CD4-positive, alpha-beta T cell treated with Interleukin-1 beta for 1 hour (primary cell): ENCODE results near the gene KIAA1614.

ENCODE experiments used
- DNase-seq, 2 donors: peaks; one replicate each; pipeline ENCODE4 v3.0.0-alpha.2; 2020 to 2022

The KIAA1614 gene

DNA sequence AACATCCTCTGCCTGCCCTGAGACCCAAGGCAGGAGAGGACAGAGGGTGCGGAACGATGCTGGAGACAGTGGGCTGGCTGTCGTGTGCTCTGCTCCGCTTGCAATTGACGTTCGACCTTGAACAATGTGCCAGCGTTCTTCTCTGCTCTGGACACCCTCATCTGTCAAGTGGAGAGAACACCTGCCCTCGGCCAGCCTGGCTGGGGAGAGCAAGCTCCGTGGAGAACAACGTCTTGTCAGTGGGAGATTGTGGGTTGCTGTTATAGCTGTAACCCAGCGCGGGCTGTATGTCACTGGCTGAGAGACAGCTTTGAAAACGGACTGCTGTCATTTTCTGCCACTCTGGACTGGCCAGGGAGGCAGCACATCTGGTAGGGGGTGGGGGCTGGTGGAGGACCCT, 14.7 kb downstream of the KIAA1614 start:
- no peak for DNase-seq

DNA sequence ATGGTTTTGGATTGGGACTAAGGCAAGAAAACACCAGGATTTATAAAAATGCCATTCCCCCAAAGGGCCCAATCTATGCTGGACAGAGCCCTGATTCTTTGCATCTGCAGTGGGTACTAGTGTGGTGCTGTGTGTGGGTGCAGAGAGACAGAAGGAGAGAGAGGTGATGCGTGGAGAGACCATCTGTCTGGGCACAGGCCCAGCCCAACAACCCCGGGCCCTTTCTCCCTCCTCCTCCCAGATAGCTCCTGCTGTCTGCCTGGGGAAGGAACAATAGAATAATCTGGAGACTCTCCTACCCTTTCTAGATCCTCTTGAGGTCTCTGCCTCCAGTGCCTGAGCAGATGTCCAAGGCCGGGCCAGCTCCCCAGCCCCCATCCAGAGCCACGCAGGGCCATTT, 15.1 kb downstream of the KIAA1614 start:
- DNase-seq, result no peak

DNA sequence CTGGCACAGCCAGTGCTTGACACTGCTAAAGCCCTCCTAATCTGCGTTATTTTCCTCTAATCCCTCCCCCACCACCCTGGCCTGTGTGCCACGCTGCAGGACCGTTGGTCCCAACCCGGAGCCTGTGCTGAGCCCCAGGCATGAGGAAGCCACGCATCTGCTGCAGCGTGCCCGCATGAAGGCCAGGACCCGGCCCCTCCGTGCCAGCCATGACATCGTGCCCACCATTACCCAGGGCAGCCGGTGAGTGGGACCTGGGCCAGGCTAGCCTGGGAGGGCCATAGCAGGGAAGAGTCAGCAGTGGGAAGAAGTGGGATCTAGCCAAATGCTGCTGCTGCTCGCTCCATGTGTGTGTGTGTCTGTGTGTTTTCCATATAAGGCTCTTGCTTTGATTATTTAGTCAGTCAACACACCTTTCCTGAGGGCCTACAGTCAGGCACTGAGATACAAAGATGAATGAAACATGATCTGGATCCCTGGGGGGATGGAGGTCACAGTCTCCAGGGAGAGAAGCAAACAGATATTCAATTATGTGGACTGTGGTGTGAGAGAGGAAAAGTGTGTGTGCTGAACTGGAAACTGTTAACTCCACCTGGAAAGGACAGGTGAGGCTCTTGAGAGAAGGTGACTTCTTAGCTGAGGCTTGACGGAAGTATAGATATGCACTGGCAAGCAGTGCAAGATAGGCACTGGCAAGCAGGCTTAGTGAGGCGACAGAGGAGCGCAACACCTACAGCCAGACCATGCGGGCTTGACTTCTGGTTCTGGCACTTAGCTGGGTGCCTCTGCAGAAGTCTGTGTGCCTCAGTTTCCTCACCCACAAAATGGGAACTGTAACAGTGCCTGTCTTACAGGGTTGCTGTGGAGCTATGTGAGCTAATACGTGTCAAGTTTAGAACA, 15.9 kb downstream of the KIAA1614 start:
- no peak for DNase-seq

DNA sequence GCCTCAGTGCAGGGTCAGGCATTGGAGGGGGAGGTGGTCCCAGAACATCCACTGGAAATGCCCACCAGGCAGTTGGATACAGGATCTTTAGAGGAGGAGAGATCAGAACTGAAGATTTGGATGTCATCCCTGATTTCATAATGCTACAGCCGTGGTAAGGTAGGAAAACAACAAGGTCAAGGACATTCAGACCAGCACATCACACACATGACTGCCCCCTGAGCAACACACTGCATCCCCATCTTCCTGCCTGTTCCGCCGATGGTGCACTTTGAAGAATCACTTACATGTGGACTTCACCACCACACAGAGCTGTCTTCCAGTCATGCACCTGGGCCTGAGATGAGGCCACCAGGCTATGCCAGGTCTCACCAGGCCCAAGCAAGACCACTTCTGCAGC, 16.7 kb downstream of the KIAA1614 start:
- no peak for DNase-seq

DNA sequence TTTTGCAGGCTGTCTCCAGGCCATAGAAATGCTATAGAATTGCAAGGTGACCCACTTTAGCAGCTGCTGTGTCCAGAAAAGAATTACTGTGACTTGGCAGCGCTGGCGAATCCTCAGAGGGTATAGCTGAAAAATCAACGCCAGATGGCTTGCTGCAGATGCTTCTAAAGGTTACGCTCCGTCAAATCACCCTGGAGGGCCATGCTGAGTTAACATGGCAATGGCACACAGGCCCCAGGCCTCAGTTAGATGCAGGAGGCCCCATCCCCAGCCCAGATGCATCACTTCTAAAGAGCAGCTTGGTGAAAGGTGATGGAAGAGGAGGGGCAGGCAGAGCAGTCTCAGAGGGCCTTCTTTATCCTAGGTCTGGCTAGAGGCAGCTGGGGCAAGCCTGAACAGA, 18.0 kb downstream of the KIAA1614 start:
- no peak for DNase-seq

DNA sequence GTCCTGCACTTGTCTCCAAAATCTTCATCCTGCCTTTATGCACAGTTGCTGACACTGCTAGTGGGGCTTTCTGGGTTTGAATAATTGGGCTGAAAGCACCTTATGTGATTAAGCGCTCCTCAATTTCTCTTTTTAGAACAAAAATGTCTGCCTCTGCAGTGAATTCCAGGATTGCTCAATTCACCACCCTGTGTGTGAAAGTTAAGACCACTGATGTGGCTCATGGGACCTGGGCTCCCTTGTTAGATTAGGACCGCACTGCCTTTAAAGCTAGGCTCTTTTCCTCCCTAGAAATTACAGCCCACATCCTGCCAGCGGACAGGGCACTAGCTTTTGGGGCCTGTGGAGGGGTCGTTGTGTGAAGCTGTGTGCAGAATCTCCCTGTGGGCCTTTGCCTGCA, 18.8 kb downstream of the KIAA1614 start:
- no peak for DNase-seq

DNA sequence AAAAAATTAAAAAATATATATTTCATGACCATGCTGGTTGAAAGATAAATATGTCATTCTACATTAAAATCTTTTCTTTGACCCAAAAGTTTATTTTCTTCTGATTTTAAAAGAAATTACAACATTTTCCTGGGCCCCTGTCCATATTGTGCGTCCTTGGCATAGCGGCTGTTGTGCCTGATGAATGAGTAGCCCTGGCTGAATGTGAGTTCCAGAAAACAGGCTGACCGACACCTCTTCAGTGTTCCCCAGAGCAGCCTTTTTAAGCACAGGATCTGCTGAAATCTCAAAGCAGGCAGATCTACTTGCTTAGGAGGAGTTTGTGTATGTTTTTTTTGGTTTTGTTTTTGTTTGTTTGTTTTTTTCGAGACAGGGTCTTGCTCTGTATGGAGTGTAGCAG, 19.7 kb downstream of the KIAA1614 start:
- no peak for DNase-seq

DNA sequence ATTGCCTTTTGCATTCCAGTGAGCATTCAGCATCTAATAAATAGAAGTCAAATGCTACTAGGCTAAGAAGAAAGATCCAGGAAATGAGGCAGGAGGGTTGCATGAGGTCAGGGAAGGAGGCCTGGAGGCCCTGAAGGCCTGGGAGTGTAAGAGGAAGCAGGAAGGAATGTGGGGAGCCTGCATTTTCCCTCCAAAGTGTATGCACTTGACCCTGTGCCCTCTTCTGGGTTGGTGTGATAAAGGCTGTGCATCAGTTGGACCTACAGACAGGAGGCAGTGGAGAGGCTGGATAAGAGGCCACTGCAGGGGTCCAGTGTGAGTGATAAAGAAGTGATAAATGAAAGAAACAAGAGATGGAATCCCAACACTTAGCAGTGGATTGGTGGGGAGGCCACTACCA, 20.4 kb downstream of the KIAA1614 start:
- no peak for DNase-seq

DNA sequence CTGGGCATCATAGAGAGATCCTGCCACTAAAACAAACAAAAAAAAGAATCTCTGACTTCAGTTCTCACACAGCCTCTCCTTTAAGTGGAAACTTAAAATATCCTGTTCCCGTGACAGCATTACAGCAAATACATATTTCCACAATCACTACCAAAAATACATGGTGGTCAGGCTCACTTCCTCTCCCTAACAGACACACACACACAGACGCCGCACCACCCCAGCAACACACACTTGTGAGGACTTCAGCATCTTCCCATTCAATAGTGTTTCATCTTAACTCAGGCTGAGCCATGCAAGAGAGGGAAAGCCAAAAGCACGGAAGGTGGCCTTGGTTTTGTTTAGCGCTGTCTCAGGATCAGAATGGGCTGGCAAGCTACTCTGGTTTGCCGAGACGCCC, 21.9 kb downstream of the KIAA1614 start:
- DNase-seq, result no peak

DNA sequence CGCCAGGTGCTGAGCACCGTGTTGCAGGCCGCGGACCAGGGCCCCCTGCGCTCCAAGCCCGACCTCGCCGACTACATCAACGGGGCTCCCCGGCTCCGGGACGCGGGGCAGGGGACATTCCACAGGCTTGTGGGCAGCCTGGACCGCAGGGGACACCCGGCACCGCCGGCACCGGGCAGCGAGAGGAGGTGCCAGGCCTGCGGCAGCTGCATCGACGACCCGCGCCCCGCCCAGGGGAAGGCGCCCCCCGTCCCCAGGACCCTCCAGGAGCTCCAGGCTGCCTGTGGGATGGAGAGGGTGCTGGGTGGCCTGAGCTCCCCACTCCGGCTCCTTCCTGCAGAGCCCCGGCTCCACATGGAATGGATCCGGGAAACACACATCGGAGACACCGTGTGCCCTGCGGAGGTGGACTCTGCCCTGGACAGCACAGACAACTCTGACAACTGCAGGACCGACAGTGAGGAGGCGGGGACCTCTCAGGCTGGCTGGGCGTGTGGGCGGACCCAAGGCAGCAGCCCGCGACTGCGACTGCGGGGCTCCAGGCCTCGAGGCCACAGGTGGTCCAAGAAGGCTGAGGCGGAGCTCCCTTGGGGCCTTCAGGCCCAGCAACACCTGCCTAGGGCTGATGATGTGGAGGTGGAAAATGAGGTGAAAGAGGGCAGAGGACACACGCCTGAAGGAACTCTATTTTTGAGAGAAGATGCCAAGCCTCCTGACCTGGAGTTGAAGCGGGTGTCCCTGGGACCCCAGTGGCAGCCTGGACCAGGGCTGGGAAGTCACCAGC, 22.8 kb downstream of the KIAA1614 start:
- DNase-seq, result no peak

DNA sequence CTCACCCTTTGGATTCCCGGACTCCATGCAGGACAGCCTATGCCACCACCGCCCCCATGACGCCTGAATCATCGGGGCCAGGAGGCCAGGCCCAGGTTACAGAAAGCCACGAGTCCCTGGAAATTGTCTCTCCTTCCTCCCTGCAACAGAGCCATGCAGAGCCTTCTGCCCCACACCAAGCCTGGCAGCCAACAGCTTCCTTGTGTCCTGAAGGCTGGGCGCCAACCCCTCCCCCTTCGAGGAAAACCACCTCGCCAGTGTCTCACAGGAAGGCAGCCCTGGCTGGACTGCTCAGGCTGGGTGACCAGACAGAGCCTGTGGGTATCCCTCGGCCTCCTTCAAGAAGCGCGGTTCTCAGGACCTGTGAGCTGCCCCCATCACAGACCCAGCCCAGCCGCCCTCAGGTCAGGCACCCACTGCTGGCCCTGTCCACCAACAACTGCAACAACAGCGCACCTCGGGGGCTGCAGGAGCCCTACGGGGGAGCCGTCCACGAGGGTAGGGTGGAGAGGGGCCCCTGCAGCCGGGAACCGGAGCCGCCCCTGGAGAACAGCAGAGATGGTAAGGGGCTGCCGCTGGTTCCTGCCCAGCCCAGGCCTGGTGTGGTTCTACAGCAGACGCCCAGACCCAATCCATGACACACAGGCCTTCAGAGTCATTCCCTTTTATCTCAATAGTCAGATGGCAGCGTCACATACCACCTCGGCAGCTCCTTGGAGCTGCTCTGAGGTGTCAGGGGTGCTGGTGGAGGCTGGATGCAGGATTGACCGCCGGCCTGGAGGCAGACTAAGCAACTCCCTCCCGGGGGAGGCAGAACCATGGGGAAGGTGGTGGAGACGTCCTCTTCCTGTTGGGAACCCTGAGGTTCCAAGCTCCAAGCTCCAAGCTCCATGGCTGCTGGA, 23.7 kb downstream of the KIAA1614 start:
- no peak for DNase-seq

DNA sequence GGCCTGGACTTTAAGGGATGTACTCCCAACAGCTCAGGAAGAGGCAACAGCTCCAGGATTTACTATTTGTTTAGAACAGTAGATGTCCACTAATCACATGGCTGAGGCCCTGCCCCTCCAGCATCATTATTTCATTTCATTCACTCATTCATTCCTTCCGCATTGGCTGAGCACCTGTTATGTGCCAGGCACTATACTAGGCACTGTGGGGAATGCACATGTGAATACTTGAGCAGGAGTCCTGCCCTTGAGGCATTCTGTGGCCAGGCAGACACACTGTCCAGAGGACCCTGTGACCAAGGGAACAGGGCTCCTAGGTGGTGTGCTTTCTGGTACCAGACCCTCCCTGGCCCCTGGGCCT, 24.3 kb downstream of the KIAA1614 start:
- DNase-seq, result no peak

DNA sequence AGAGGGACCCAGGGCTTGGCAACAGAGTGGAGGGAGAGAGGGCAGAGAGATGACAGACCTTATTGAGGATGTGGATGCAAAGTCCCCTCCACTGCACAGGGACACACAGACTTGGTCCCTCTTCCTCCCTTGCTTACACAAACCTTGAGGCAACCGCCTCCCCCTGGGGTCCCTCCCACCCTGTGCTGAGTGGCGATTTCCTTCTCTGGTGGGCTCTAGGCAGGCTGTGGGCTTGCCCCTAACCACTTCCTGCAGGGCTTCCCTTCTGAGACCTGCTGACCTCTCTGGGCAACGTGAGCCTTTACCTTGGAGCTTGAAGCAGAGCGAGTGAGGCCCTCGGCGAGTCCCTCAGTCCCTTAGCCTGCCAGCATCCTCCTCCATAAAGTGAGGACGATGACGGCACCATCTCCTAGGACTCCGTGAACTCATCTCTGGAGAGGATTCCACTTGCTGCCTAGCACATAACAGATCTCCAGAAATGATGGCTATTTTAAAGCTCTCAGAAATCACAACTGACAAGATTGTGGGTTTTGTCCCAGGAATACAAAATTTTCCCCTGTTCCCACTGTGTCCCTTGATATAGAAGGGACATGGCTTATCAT, 25.0 kb downstream of the KIAA1614 start:
- no peak for DNase-seq

DNA sequence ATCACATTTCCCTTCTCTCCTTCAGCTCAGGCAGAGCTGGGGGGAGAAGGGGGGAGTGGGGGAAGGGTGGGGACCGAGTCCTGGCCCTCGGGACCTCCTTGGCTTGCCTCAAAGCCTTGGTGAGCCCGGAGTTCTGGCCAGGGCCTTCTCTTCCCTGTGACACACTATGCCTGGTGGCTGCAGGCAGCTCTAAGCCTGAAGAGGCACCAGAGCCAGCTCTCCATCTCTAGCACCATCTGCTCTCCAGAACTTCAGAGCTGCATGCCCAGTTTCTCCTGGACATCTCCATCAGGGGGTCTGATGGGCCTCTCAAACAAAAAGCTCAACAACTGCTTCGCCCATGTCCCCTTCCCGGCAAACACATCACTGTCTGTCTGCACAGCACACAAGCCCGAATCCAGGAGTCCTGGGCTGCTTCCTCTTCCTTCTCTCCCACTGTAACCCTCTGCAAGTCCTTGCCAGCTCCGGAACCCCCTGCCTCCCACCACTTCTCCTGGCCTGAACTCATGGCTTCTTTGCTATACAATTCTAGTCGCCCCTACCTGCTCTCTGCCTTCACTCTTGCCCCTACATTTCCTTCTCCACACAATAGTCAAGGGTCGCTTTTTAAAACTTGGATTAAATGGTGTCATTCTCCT, 26.5 kb downstream of the KIAA1614 start:
- no peak for DNase-seq

DNA sequence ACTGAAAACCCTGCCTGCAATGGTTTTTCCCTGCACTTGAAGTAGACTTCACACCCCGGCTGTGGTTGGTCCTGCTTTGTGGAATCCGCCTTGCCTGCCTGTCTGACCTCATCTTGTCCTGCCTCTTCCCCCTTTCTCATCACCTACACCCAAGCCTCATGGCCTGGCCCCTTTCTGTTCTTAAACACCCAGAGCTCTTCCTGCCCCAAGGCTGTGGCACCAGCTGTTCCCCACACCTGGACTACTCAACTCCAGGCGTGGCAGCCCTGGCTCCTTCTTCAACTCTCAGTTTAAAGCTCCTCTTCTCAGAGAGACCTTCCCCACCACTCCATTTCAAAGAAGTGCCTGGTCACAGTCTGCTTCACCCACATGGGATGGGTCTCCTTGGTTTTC, 27.0 kb downstream of the KIAA1614 start:
- no peak for DNase-seq

DNA sequence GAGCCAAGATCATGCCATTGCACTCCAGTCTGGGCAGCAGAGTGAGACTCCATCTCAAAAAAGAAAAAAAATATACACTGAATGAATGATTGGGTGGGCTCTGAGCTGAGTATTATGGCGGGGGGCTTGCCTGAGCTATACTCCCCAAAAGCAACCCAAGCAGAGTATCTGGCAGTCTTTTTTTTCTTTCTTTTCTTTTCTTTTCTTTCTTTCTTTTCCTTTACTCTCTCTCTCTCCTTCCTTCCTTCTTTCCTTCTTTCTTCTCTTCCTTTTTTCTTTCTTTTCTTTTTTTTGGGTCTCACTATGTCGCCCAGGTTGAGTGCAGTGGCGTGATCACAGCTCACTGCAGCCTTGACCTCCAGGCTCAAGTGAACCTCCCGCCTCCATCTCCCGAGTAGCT, 27.7 kb downstream of the KIAA1614 start:
- DNase-seq, result no peak

DNA sequence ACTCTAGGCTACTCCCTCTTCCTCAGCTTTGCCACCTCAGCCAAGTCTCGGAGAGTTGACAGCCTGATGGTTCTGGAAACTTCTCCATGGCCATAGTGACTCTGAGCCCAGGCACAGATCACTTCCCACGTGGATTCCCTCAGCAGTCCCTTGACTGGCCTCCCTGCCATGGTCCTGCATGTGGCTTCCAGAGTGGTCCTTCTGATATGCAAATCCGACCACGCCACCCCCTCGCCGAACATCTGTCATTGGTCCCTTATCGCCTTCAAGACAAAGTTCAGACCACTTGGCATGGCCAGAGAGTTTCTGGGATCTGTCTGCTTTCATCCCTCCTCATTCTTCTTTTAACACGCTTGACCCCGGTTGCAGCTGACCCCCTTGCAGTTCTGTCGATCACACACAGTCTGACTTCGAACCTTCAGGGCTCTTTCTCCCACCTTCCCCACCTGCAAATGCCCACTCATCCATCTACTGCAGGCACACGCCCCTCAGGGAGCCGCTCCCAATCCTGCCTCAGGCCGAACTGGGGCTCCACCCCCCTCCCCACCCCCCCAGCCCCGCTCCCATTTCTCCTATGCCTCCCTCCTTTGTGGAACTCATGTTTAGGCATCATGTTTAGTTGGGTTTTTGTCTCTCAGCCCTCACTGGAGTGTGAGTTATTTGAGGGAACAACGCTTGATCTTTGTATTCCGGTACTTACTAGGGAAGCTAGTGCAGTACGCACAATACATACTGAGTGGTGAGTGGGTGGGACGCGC, 29.0 kb downstream of the KIAA1614 start:
- DNase-seq, result no peak

DNA sequence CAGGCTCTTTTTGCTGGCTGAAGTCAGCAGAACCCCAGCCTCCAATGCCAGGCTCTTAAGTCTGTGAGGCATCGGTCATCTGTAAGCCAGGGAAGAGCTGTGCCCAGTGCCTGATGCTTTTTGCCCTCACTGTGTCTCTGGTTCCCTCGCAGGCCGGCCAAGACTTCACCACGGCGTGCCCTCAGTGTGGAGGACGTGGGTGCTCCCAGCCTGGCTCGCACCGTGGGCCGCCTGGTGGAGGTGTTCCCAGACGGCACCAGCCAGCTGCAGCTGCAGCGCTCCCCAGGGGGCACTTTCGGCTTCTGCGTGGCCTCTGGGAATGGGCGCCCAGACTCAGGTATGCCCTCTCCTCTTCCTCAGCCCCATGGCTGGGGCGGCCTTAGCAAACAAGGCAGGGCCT, 32.5 kb downstream of the KIAA1614 start:
- no peak for DNase-seq

DNA sequence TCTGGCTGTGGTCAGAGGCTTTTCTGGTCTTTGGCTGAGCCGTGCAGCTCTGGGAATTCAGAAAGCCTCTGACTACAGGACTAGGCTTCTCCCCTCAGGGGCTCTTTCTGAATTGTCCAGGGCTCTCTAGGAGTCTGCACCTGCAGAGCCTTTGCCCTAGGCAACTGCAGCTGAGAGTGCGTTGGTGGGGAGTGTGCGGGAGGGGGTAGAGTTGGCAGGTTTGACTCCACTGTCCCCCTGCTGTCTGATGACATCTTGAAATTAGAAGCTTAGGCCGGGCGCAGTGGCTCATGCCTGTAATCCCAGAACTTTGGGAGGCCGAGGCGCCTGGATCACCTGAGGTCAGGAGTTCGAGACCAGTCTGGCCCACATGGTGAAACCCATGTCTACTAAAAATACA, 32.9 kb downstream of the KIAA1614 start:
- no peak for DNase-seq

DNA sequence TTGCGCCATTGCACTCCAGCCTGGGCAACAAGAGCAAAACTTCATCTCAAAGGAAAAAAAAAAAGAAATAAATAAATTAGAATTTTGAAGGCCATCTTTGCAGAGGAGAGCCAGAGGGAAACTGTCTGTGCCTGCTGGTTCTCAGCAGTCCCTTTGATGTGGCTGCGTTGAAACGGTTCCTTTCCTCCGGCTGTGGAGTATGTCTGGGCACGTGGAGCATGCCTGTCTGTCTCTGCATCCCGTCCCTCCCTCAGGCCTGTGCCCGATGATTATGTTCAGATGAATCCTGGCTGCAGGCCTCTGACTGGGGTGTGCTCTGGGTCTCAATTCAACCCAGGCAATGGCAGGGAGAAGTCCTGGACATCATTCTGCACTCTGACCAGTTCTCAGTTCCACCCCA, 33.4 kb downstream of the KIAA1614 start:
- DNase-seq, result no peak
